NCI-H460 (cell line): Measurements from ENCODE around the gene EEF1G. TPM values are rescaled to one million over a fixed set of nuclear protein-coding genes. Genes with fewer than 3 reads are reported as not detected.
A peak's percentile ranks its signal among the peaks of the same experiment; 100 is the strongest.
"Not testable (repeated sequence)": the region's sequence is repeated elsewhere in the genome, so short reads cannot be mapped to it uniquely, and the experiment has no call there.

ENCODE experiments used
- DNase-seq: peaks from one replicate; pipeline ENCODE4 v3.0.0-alpha.2; 2016; ENCODE audit warnings: low read depth; ENCODE audit errors: extremely low read depth
- total RNA-seq: library from RNA; depleted of rRNA; stranded (reverse); fragments of >200 nt; shearing (Covaris generic); gene quantifications from 2 replicates; pipeline ENCODE4 v1.2.3, GENCODE V29; 2014

The EEF1G gene
- total RNA-seq, 1 experiment from 2014 or later = 2,160 TPM

GRCh38 chr11:62603776-62604299, 30.1 kb upstream of the EEF1G start:
- DNase-seq = no peak

- DNase-seq = no peak
Measured at GRCh38 chr11:62603072-62603408, 29.3 kb upstream of the EEF1G start.

- DNase-seq = no peak
Measured at GRCh38 chr11:62602141-62603071, 28.7 kb upstream of the EEF1G start.

GRCh38 chr11:62601372-62602140, 27.9 kb upstream of the EEF1G start, which contains the start of gene MTA2:
TSS of gene MTA2 (minus strand) at chr11:62601865. CDS start at chr11:62601450, 415 bp downstream.
- DNase-seq = peak; percentile 94

- no peak for DNase-seq
Measured at GRCh38 chr11:62601122-62601371, 27.4 kb upstream of the EEF1G start.

GRCh38 chr11:62600367-62601121, 26.9 kb upstream of the EEF1G start:
- DNase-seq = no peak

GRCh38 chr11:62599901-62600300, 26.2 kb upstream of the EEF1G start:
- no peak for DNase-seq

- DNase-seq = peak; percentile 95
Measured at GRCh38 chr11:62599069-62599696, 25.5 kb upstream of the EEF1G start.

GRCh38 chr11:62595124-62595523, 21.4 kb upstream of the EEF1G start:
- DNase-seq = no peak

GRCh38 chr11:62593434-62594044, 19.8 kb upstream of the EEF1G start:
- peak; percentile 69 for DNase-seq

GRCh38 chr11:62592989-62593421, 19.3 kb upstream of the EEF1G start:
- no peak for DNase-seq

- DNase-seq = no peak
Measured at GRCh38 chr11:62592146-62592815, 18.6 kb upstream of the EEF1G start.

- DNase-seq = peak; percentile 97
Measured at GRCh38 chr11:62591448-62592145, 17.9 kb upstream of the EEF1G start, which contains the start of gene TUT1. TSS of gene TUT1 (minus strand) at chr11:62591523. CDS start at chr11:62591485, 38 bp downstream.

- DNase-seq = no peak
Measured at GRCh38 chr11:62588966-62589637, 15.4 kb upstream of the EEF1G start.

GRCh38 chr11:62585356-62585755, 11.7 kb upstream of the EEF1G start:
- DNase-seq = not testable (repeated sequence)

GRCh38 chr11:62581735-62582134, 8.0 kb upstream of the EEF1G start:
- DNase-seq = not testable (repeated sequence)

GRCh38 chr11:62580959-62581715, 7.4 kb upstream of the EEF1G start:
- DNase-seq = no peak
